CD4-positive, CD25-positive, alpha-beta regulatory T cell (primary cell): ENCODE measurements around the gene EFCAB11. TPM values are rescaled to one million over a fixed set of nuclear protein-coding genes. Genes with fewer than 3 reads are reported as not detected.

ENCODE experiments used
- ATAC-seq, 2 donors: fragments of 150-1000 bp; cut with Tn5 transposase; one replicate each; pipeline ENCODE4 v1.10.0; 2021; ENCODE audit warnings: low read depth in 2 of 2, moderate number of reproducible peaks in 2 of 2, moderate library complexity in 1 of 2
- DNase-seq, 3 donors: peaks; one replicate each; pipeline versions ENCODE4 v3.0.0 to v3.0.0-alpha.2; 2012 to 2022; ENCODE audit warnings: mixed read lengths in 1 of 3
- H3K27ac ChIP-seq: one replicate; pipeline ENCODE4 v1.7.0; 2013; ENCODE audit warnings: mild to moderate bottlenecking, low read length; ENCODE audit not compliant: insufficient read depth, poor library complexity, severe bottlenecking
- H3K27me3 ChIP-seq: one replicate; pipeline ENCODE4 v1.7.0; 2013; ENCODE audit warnings: low read length; ENCODE audit not compliant: control insufficient read depth, insufficient read depth
- H3K36me3 ChIP-seq: one replicate; pipeline ENCODE4 v1.7.0; 2013; ENCODE audit warnings: mild to moderate bottlenecking, low read length, moderate library complexity; ENCODE audit not compliant: control insufficient read depth, insufficient read depth
- H3K4me1 ChIP-seq: 2 replicates; pipeline ENCODE4 v1.7.0; 2013; ENCODE audit warnings: mild to moderate bottlenecking, low read length; ENCODE audit not compliant: insufficient read depth, control insufficient read depth, poor library complexity, severe bottlenecking
- H3K4me3 ChIP-seq: one replicate; pipeline ENCODE4 v1.7.0; 2013; ENCODE audit warnings: low read depth, mild to moderate bottlenecking, low read length, moderate library complexity
- H3K9me3 ChIP-seq, 2 experiments: 1 replicate in 1 of 2; 2 replicates in 1 of 2; pipeline ENCODE4 v1.7.0; 2013; ENCODE audit warnings: low read length in 2 of 2, mild to moderate bottlenecking in 1 of 2, moderate library complexity in 1 of 2; ENCODE audit not compliant: control insufficient read depth in 2 of 2
- H3K27ac Mint-ChIP-seq, 3 donors: one replicate each; pipeline ENCODE4 v1.8.0; 2020 to 2022; ENCODE audit warnings: mild to moderate bottlenecking in 3 of 3, mixed read lengths in 3 of 3, moderate library complexity in 2 of 3
- H3K27me3 Mint-ChIP-seq: one replicate; pipeline ENCODE4 v1.8.0; 2022; ENCODE audit warnings: mild to moderate bottlenecking, mixed read lengths
- H3K36me3 Mint-ChIP-seq: one replicate; pipeline ENCODE4 v1.8.0; 2020; ENCODE audit warnings: mixed read lengths
- H3K4me1 Mint-ChIP-seq, 4 donors: one replicate each; pipeline ENCODE4 v1.8.0; 2020 to 2022; ENCODE audit warnings: mixed read lengths in 4 of 4, mild to moderate bottlenecking in 1 of 4
- H3K4me3 Mint-ChIP-seq, 4 donors: one replicate each; pipeline ENCODE4 v1.8.0; 2020 to 2022; ENCODE audit warnings: mild to moderate bottlenecking in 4 of 4, mixed read lengths in 4 of 4, moderate library complexity in 3 of 4
- H3K9me3 Mint-ChIP-seq, 7 donors: one replicate each; pipeline ENCODE4 v1.8.0; 2020 to 2022; ENCODE audit warnings: mixed read lengths in 7 of 7, mild to moderate bottlenecking in 3 of 7, moderate library complexity in 2 of 7
- polyA plus RNA-seq, 4 donors: library from polyadenylated mRNA; unstranded; fragments of 300-500 nt; fragmentation: Illumina TruSeq; gene quantifications; one replicate each; pipeline ENCODE4 v1.2.3, GENCODE V29; 2021
- total RNA-seq: library from RNA; stranded (reverse); gene quantifications from one replicate; pipeline ENCODE4 v1.2.3, GENCODE V29; 2022

EFCAB11 gene, protein sequence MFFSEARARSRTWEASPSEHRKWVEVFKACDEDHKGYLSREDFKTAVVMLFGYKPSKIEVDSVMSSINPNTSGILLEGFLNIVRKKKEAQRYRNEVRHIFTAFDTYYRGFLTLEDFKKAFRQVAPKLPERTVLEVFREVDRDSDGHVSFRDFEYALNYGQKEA
- total RNA-seq (0.84 TPM), polyA plus RNA-seq (1 to 10 TPM; 1.3 to 2.9 (median 1.8) TPM)

DNA sequence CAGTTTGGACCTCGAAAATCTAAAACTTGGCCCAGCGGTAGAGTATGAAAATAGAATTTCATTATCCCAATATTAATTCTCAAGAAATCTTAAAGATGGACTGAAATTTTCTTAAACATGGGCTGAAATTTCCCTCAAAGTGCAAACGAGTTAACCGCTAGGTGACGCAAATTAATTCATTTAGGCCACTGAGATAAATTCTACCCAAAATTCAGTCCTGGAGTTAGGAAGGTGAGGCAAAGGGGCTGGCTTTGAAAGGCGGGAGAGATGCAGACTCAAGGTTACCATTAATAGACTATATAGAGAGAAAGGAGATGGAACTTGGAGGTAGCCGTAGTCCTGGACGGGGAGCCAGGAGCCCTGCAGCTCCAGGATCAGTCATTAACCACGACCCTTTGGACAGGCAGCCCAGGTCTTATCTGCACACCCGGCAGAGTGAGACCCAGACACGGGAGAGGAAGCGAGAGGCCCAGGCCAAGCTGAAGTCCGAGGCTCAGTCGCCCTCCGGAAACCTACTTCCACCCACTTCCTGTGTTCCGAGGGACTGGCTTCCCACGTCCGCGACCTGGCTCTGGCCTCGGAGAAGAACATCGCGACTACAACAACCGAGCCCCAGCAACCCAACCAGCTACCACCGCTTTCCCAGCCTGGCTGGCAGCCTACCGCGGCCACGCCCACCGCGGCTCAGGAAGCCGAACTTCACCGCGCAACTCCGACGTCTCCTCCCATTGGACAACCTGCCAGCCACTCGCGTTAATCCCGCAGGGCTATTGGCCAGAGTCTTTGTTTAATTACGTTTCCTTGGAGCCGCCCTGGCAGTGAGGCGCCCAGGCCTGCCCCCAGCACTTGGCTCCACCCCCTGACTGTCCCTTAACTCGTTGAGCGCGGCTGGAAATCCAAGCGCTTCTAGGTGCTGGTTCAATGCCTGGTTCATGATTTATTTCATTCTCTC lies at the start of gene EFCAB11:
EFCAB11 (minus strand) TSS at position 661 of the 952 bp plus-strand sequence; CDS start at position 591, 70 bp downstream.
- H3K9me3 Mint-ChIP-seq = no peaks in the 10 kb centered on the region

DNA sequence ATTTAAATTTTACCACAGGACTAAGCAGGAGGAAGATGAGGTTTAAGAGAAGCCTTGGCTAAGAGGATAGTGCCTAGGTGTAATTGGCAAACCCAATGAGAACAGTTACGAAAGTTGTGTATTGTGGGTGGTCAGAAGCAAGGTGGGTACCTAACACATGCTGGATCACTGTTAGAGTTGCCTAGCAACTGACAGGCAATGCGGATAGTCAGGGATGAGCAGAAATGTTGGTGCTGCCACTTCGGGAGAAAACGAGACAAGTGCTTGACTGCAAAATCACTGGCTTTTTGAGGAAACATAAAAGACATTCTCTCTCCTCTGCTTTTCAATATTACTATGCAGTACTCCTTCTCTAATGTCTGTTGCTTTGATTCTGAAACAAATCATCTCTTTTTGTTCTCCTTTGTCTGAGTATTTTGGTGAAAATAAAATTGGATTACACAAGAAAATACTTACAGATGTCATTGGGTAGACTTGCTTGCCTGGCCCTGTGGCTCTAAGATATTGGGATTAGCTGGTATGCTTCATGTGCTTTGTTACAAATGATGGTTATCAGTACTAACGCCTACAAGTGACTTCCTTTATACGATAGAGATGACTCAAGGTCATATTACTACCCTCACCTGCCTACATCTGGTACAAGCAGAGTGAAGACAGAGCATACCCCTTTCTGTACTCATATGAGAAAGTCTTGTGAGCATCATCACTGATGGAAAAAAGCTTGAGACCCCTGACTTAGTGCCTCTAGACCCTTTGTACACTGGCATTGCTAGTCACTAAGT lies 49.2 kb upstream of the EFCAB11 start:
- peaks cover 43% of the 10 kb centered on the region for H3K36me3 Mint-ChIP-seq
- Histone ChIP-seq H3K9me3 (no peaks in the 10 kb centered on the region), H3K4me3 (no peak overlapping the region), H3K36me3 (peaks cover 47% of the 10 kb centered on the region), H3K27me3 (no peaks in the 10 kb centered on the region), H3K4me1 (peaks cover 2% of the 10 kb centered on the region), H3K27ac (no peak overlapping the region)
- peak in 1 of 3 donors; percentile 43 for DNase-seq
- peaks cover 7 to 24% (median 13%) of the 10 kb centered on the region in 4 donors for H3K4me1 Mint-ChIP-seq
- no peaks in the 10 kb centered on the region for H3K27me3 Mint-ChIP-seq
- H3K4me3 Mint-ChIP-seq = no peak overlapping the region
- no peaks in the 10 kb centered on the region for H3K9me3 Mint-ChIP-seq
- ATAC-seq = peak; percentile 69 to 83
- H3K27ac Mint-ChIP-seq = peak overlapping the region in 2 of 3 donors; percentile 19 to 64

More for the DNA sequence above, at the start of gene EFCAB11:
- Histone ChIP-seq H3K9me3 (no peaks in the 10 kb centered on the region), H3K4me3 (peak within 1 kb of the TSS; percentile 99), H3K36me3 (peaks cover 7% of the 10 kb centered on the region), H3K27me3 (no peaks in the 10 kb centered on the region), H3K27ac (peak within 1 kb of the TSS; percentile 99), H3K4me1 (peaks cover 44% of the 10 kb centered on the region)
- peak; percentile 93 to 99 (median 98) for DNase-seq
- peaks cover 17% of the 10 kb centered on the region for H3K36me3 Mint-ChIP-seq
- peak within 1 kb of the TSS; percentile 92 to 96 (median 95) for H3K4me3 Mint-ChIP-seq
- H3K27ac Mint-ChIP-seq = peak within 1 kb of the TSS; percentile 86 to 96 (median 93)
- peak; percentile 84 to 86 for ATAC-seq
- no peaks in the 10 kb centered on the region for H3K27me3 Mint-ChIP-seq
- peaks cover 12 to 50% (median 35%) of the 10 kb centered on the region in 4 donors for H3K4me1 Mint-ChIP-seq

DNA sequence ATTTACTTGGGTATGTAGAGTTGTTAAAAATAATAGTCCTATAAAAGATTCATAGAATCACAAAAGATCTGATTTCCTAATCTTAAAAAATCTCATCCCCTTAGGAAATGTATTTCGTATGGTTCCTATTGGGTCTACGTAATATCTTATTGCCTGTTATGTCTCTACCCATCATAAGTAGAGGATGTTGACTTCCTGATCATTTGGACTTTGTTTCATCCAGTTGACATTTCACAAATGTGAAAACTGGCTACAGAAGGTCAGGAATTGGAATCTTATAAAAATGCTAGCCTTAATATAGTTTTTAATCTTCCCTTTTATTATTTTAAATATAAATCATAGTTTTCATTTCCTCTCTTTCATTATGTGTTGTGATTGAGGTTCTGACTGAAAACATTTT lies 46.4 kb upstream of the EFCAB11 start:
- H3K27me3 ChIP-seq = no peaks in the 10 kb centered on the region
- H3K4me3 Mint-ChIP-seq = no peak overlapping the region
- ATAC-seq = no peak

DNA sequence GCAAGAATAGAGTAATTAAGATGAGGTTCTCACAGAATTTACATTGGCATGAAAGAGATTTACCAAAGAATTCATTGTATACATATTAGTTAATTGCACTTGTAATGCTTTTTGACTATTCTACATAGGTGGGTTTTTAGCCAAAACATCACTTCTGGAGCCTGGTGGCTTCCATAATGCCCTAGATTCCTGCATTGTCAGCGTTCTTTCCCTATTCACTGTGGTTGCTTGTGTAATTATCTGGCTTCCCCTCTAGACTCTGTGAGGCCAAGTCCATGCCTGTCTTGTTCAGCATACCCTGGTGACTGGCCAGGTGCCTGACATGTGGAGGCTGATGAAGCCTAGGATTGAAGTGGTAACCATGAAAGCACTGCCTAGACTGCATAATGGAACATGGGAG lies 42.4 kb upstream of the EFCAB11 start:
- peaks cover 77% of the 10 kb centered on the region for H3K36me3 ChIP-seq
- Mint-ChIP-seq H3K36me3 (peaks cover 68% of the 10 kb centered on the region), H3K4me1 (peaks cover 4 to 8% (median 6%) of the 10 kb centered on the region in 4 donors), H3K4me3 (no peak overlapping the region), H3K27ac (no peak overlapping the region), H3K27me3 (no peaks in the 10 kb centered on the region), H3K9me3 (no peaks in the 10 kb centered on the region)
- no peaks in the 10 kb centered on the region for H3K9me3 ChIP-seq
- DNase-seq (no peak), ATAC-seq (no peak)
- H3K4me1 ChIP-seq = no peaks in the 10 kb centered on the region
- H3K27ac ChIP-seq = no peak overlapping the region
- no peaks in the 10 kb centered on the region for H3K27me3 ChIP-seq
- no peak overlapping the region for H3K4me3 ChIP-seq

More for the DNA sequence above, 46.4 kb upstream of the EFCAB11 start:
- H3K36me3 Mint-ChIP-seq = peaks cover 50% of the 10 kb centered on the region
- peaks cover 2% of the 10 kb centered on the region for H3K4me1 ChIP-seq
- no peak overlapping the region for H3K27ac Mint-ChIP-seq
- no peak for DNase-seq
- H3K4me3 ChIP-seq = no peak overlapping the region
- H3K9me3 Mint-ChIP-seq = no peaks in the 10 kb centered on the region
- peaks cover 7 to 24% (median 15%) of the 10 kb centered on the region in 4 donors for H3K4me1 Mint-ChIP-seq
- no peaks in the 10 kb centered on the region for H3K27me3 Mint-ChIP-seq
- H3K9me3 ChIP-seq = no peaks in the 10 kb centered on the region
- peaks cover 57% of the 10 kb centered on the region for H3K36me3 ChIP-seq
- no peak overlapping the region for H3K27ac ChIP-seq

DNA sequence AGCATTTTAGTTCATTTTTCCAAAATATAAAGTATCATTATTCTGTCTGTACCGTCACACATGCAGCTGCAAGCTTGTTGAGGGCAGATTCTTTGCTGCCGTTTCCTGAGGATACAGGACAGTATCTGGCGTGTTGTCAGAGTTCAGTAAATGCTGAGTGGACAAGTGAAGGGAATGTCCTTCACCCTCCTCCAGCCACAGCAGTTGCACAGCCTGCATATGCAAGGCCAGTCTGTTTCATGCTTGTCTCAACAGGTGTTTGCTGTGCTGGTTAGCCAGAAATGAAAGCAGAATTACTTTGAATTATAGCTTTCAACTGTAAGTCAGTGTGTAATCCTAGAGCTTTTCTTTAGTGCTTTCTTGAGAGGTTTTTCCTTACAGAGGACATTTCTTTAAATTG lies 37.7 kb upstream of the EFCAB11 start:
- DNase-seq (no peak), ATAC-seq (no peak)
- no peak overlapping the region for H3K27ac ChIP-seq
- Mint-ChIP-seq H3K9me3 (no peaks in the 10 kb centered on the region), H3K27ac (no peak overlapping the region), H3K27me3 (no peaks in the 10 kb centered on the region), H3K36me3 (peaks cover 55% of the 10 kb centered on the region), H3K4me3 (no peak overlapping the region), H3K4me1 (peaks cover 0 to 10% (median 4%) of the 10 kb centered on the region in 4 donors)
- H3K9me3 ChIP-seq = no peaks in the 10 kb centered on the region
- no peak overlapping the region for H3K4me3 ChIP-seq
- no peaks in the 10 kb centered on the region for H3K4me1 ChIP-seq
- no peaks in the 10 kb centered on the region for H3K27me3 ChIP-seq
- peaks cover 87% of the 10 kb centered on the region for H3K36me3 ChIP-seq

DNA sequence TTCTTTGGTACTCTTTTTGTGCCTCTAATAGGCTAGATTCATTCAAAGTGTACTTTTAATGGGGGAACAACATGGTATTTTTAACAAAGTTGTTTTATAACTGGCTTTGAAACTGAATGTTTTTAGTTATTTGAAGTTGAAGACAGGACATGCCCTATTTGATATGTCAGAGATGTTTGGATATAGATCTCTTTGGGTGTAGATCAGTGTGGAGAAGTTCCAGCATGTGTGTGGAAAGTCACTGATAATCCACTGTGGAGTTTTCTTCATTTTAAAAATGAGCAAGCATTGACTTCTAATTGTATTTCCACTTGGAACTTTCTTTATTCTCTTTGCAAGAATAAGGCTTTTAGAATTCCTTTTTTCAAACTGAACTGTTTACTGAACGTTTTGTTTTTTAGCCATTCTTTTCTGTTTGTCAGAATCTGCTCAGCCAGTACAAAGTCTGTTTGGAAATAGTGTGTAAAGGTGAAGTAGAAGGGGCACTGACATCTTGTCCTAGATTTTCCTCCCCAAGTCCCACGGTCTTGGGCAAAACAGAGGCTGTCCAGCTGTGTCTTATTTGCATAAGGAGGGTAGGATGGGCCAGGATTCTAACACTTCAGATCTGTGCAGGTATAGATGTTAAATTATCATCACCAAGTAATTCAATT lies 36.2 kb upstream of the EFCAB11 start:
- Histone ChIP-seq H3K36me3 (peaks cover 87% of the 10 kb centered on the region), H3K4me1 (no peaks in the 10 kb centered on the region), H3K27me3 (no peaks in the 10 kb centered on the region), H3K27ac (no peak overlapping the region), H3K4me3 (no peak overlapping the region), H3K9me3 (no peaks in the 10 kb centered on the region)
- Mint-ChIP-seq H3K4me1 (peaks cover 0 to 8% (median 3%) of the 10 kb centered on the region in 4 donors), H3K27me3 (no peaks in the 10 kb centered on the region), H3K9me3 (no peaks in the 10 kb centered on the region), H3K4me3 (no peak overlapping the region), H3K36me3 (peaks cover 56% of the 10 kb centered on the region), H3K27ac (no peak overlapping the region)
- DNase-seq = no peak
- ATAC-seq = no peak

DNA sequence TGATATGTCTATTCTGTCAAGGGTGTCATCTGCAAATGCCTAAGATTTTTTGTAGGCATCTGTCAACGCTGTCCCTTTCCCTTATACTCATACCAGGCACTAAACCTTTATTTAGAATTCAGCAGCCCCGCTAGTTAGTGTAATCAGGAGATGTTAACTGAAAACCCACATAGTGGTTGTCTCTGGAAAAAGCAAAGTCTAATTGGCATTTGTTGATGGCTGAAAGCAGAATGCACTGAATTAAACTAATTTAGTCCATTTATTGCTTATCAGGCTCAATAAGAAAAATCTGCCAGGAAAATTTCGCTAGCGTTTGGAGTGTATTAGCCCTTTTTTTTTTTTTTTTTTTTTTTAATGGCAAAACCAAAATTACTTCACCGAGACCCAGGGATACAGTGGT lies 35.7 kb upstream of the EFCAB11 start:
- H3K4me3 Mint-ChIP-seq = no peak overlapping the region

More for the DNA sequence above, 35.7 kb upstream of the EFCAB11 start:
- no peak for DNase-seq
- no peaks in the 10 kb centered on the region for H3K27me3 ChIP-seq
- Mint-ChIP-seq H3K36me3 (peaks cover 50% of the 10 kb centered on the region), H3K9me3 (no peaks in the 10 kb centered on the region), H3K4me1 (peaks cover 0 to 8% (median 3%) of the 10 kb centered on the region in 4 donors), H3K27me3 (no peaks in the 10 kb centered on the region), H3K27ac (no peak overlapping the region)
- no peaks in the 10 kb centered on the region for H3K9me3 ChIP-seq
- H3K36me3 ChIP-seq = peaks cover 82% of the 10 kb centered on the region
- H3K4me1 ChIP-seq = no peaks in the 10 kb centered on the region
- H3K27ac ChIP-seq = no peak overlapping the region
- no peak for ATAC-seq
- no peak overlapping the region for H3K4me3 ChIP-seq
